Glomerular visceral epithelial cell (primary cell): ENCODE results near the gene DDB1.
A peak's percentile ranks its signal among the peaks of the same experiment; 100 is the strongest.
"Not testable (repeated sequence)": the region's sequence is repeated elsewhere in the genome, so short reads cannot be mapped to it uniquely, and the experiment has no call there.

Source experiments
- DNase-seq: peaks from one replicate; pipeline ENCODE4 v3.0.0-alpha.2; 2016; ENCODE audit errors: extremely low spot score

Gene DDB1

GRCh38 chr11:61270354-61271076 lies 62.4 kb downstream of the DDB1 start:
- DNase-seq, result no peak

- DNase-seq, result no peak
Observed at GRCh38 chr11:61268588-61269250, 64.2 kb downstream of the DDB1 start.

- DNase-seq, result no peak
Observed at GRCh38 chr11:61267437-61267841, 65.5 kb downstream of the DDB1 start.

- no peak for DNase-seq
Observed at GRCh38 chr11:61266602-61267001, 66.3 kb downstream of the DDB1 start.

- no peak for DNase-seq
Observed at GRCh38 chr11:61265357-61265756, 67.5 kb downstream of the DDB1 start.

GRCh38 chr11:61264795-61265194 lies 68.1 kb downstream of the DDB1 start:
- no peak for DNase-seq

GRCh38 chr11:61264371-61264770 lies 68.5 kb downstream of the DDB1 start:
- DNase-seq, result no peak

- no peak for DNase-seq
Observed at GRCh38 chr11:61259363-61259762, 73.5 kb downstream of the DDB1 start.

- DNase-seq, result no peak
Observed at GRCh38 chr11:61258546-61258945, 74.4 kb downstream of the DDB1 start.

GRCh38 chr11:61256710-61257482 lies 76.0 kb downstream of the DDB1 start:
- no peak for DNase-seq

GRCh38 chr11:61254403-61255025 lies 78.4 kb downstream of the DDB1 start:
- DNase-seq, result peak; percentile 57

GRCh38 chr11:61252332-61252731 lies 80.6 kb downstream of the DDB1 start:
- DNase-seq, result not testable (repeated sequence)

- peak; percentile 22 for DNase-seq
Observed at GRCh38 chr11:61250796-61251765, 81.8 kb downstream of the DDB1 start.
